IMR-90 (cell line): Measurements from ENCODE around the gene SLC5A10. TPM values are rescaled to one million over a fixed set of nuclear protein-coding genes. Genes with fewer than 3 reads are reported as not detected.

ENCODE experiments used
- ATAC-seq: fragments of 200-7000 bp; cut with Tn5 transposase; 2 replicates; pipeline ENCODE4 v1.9.1; 2020; ENCODE audit warnings: low read depth, mild to moderate bottlenecking, moderate library complexity
- BruUV-seq: library from RNA; stranded (reverse); fragments of 400-500 nt; replicated peaks from 2 replicates; lab custom pipeline; 2021; lab: Mats Ljungman, UMichigan
- CTCF ChIA-PET: fragments of 300-600 bp; formaldehyde crosslinking; extraction: SDS; loops from one replicate; lab custom pipeline; 2021; ENCODE audit warnings: antibody characterized with exemption; lab: Yijun Ruan, JAX
- POLR2A ChIA-PET: fragments of 300-600 bp; sonication (Branson Sonifier 250); formaldehyde crosslinking; loops from one replicate; lab custom pipeline; 2022; ENCODE audit warnings: antibody characterized with exemption; ENCODE audit not compliant: unreplicated experiment; lab: Charles Lee
- DNase-seq: peaks from one replicate; pipeline ENCODE4 v3.0.0; 2013
- H2AFZ ChIP-seq: replicated peaks from 2 replicates; pipeline ENCODE3; 2013; ENCODE audit warnings: low read length, mild to moderate bottlenecking; ENCODE audit not compliant: poor library complexity
- H2AK5ac ChIP-seq: 2 replicates; pipeline ENCODE4 v1.6.1; 2013; ENCODE audit warnings: low read depth, low read length, inconsistent platforms
- H2AK9ac ChIP-seq: replicated peaks from 2 replicates; pipeline ENCODE3; 2013; ENCODE audit warnings: mild to moderate bottlenecking, low read depth, low read length, moderate library complexity; ENCODE audit not compliant: poor library complexity
- H2BK120ac ChIP-seq: 2 replicates; pipeline ENCODE4 v1.6.1; 2013; ENCODE audit warnings: low read depth, low read length, inconsistent platforms
- H2BK15ac ChIP-seq: 3 replicates; pipeline ENCODE4 v1.6.1; 2013; ENCODE audit warnings: low read depth, low read length, inconsistent platforms
- H2BK20ac ChIP-seq: 2 replicates; pipeline ENCODE4 v1.6.1; 2013; ENCODE audit warnings: low read depth, mild to moderate bottlenecking, inconsistent platforms, low read length, moderate library complexity
- H2BK5ac ChIP-seq: 2 replicates; pipeline ENCODE4 v1.6.1; 2013; ENCODE audit warnings: mild to moderate bottlenecking, low read depth, low read length, inconsistent platforms; ENCODE audit not compliant: poor library complexity, severe bottlenecking
- H3K14ac ChIP-seq: replicated peaks from 2 replicates; pipeline ENCODE4 v1.6.1; 2013; ENCODE audit warnings: low read depth, low read length, inconsistent platforms
- H3K18ac ChIP-seq: 2 replicates; pipeline ENCODE4 v1.6.1; 2013; ENCODE audit warnings: low read depth, low read length, control low read depth
- H3K23ac ChIP-seq: 2 replicates; pipeline ENCODE4 v1.6.1; 2013; ENCODE audit warnings: low read depth, low read length, inconsistent platforms
- H3K27ac ChIP-seq: 2 replicates; pipeline ENCODE4 v1.5.1; 2013; ENCODE audit warnings: mild to moderate bottlenecking, control low read depth, low read length; ENCODE audit not compliant: insufficient read depth
- H3K27me3 ChIP-seq: 2 replicates; pipeline ENCODE4 v1.6.1; 2013; ENCODE audit warnings: low read length; ENCODE audit not compliant: control insufficient read depth, insufficient read depth
- H3K36me3 ChIP-seq: 2 replicates; pipeline ENCODE4 v1.6.1; 2013; ENCODE audit warnings: low read length, mixed read lengths; ENCODE audit not compliant: control insufficient read depth, insufficient read depth
- H3K4ac ChIP-seq: 2 replicates; pipeline ENCODE4 v1.6.1; 2013; ENCODE audit warnings: low read depth, low read length, inconsistent platforms
- H3K4me1 ChIP-seq: 2 replicates; pipeline ENCODE4 v1.6.1; 2013; ENCODE audit warnings: low read length, mixed read lengths; ENCODE audit not compliant: control insufficient read depth, insufficient read depth
- H3K4me2 ChIP-seq: 2 replicates; pipeline ENCODE4 v1.6.1; 2013; ENCODE audit warnings: low read depth, mild to moderate bottlenecking, control low read depth, low read length, moderate library complexity
- H3K4me3 ChIP-seq: 2 replicates; pipeline ENCODE4 v1.5.1; 2013; ENCODE audit warnings: low read depth, mild to moderate bottlenecking, control low read depth, low read length, moderate library complexity; ENCODE audit not compliant: insufficient read depth
- H3K56ac ChIP-seq: 2 replicates; pipeline ENCODE4 v1.6.1; 2013; ENCODE audit warnings: low read length, inconsistent platforms; ENCODE audit not compliant: insufficient read depth; ENCODE audit errors: extremely low read depth
- H3K79me1 ChIP-seq, 2 experiments: 2 replicates each; pipeline ENCODE4 v1.6.1; 2013; ENCODE audit warnings: low read length in 2 of 2, inconsistent platforms in 1 of 2, low read depth in 1 of 2
- H3K9ac ChIP-seq: 2 replicates; pipeline ENCODE4 v1.6.1; 2013; ENCODE audit warnings: low read depth, low read length, control low read depth
- H3K9me1 ChIP-seq: 2 replicates; pipeline ENCODE4 v1.6.1; 2013; ENCODE audit warnings: low read length, inconsistent platforms; ENCODE audit not compliant: insufficient read depth
- H3K9me3 ChIP-seq: 2 replicates; pipeline ENCODE4 v1.6.1; 2013; ENCODE audit warnings: low read length; ENCODE audit not compliant: control insufficient read depth, insufficient read depth
- H4K20me1 ChIP-seq: 2 replicates; pipeline ENCODE4 v1.6.1; 2013; ENCODE audit warnings: low read length, inconsistent platforms; ENCODE audit not compliant: insufficient read depth
- H4K5ac ChIP-seq: 2 replicates; pipeline ENCODE4 v1.6.1; 2013; ENCODE audit warnings: mild to moderate bottlenecking, low read depth, low read length, control low read depth
- H4K8ac ChIP-seq, 2 experiments: 2 replicates each; pipeline ENCODE4 v1.6.1; 2013; ENCODE audit warnings: low read depth in 2 of 2, low read length in 2 of 2, control low read depth in 1 of 2, inconsistent platforms in 1 of 2
- H4K91ac ChIP-seq: 2 replicates; pipeline ENCODE4 v1.6.1; 2013; ENCODE audit warnings: low read depth, low read length, inconsistent platforms; ENCODE audit not compliant: insufficient read depth
- MAFK ChIP-seq: IDR thresholded peaks from 2 replicates; pipeline ENCODE4 v1.6.1; 2012; ENCODE audit warnings: low read depth, low read length, improper control_type of control experiment
- POLR2A ChIP-seq: IDR thresholded peaks from 2 replicates; pipeline ENCODE4 v1.6.1; 2012; ENCODE audit warnings: mild to moderate bottlenecking, low read depth, low read length
- RAD21 ChIP-seq: IDR thresholded peaks from 2 replicates; pipeline ENCODE4 v1.6.1; 2012; ENCODE audit warnings: low read length, improper control_type of control experiment
- RCOR1 ChIP-seq: IDR thresholded peaks from 2 replicates; pipeline ENCODE4 v1.6.1; 2012; ENCODE audit warnings: mild to moderate bottlenecking, low read length, improper control_type of control experiment; ENCODE audit not compliant: insufficient replicate concordance
- WGBS, 2 experiments: methylation state at CpG; one replicate each; pipeline versions ENCODE4 v1.1.5 to v1.1.7; 2013; ENCODE audit warnings: missing lambda C conversion rate in 2 of 2; ENCODE audit not compliant: insufficient read length in 1 of 2; ENCODE audit errors: extremely low coverage in 2 of 2; 5-methylcytosine and 5-hydroxymethylcytosine counted together
- dilution Hi-C: fragments of 300-500 bp; cut with HindIII; formaldehyde crosslinking; loops from one replicate; pipeline ENCODE4 v1.14.3; 2018; ENCODE audit warnings: low sequenced_read_pairs; ENCODE audit not compliant: unreplicated experiment
- in situ Hi-C: fragments of 300-500 bp; cut with MboI; formaldehyde crosslinking; loops from 3 replicates; pipeline ENCODE4 v1.14.3; 2019; ENCODE audit warnings: low sequenced_read_pairs, inconsistent platforms, mixed read lengths
- intact Hi-C: fragments of 100-400 bp; cut with micrococcal nuclease; formaldehyde crosslinking; loops from 2 replicates; pipeline ENCODE4 v1.10.0; 2022
- polyA plus RNA-seq, 3 experiments: library from polyadenylated mRNA; depleted of rRNA; stranded (reverse); fragments of >200 nt; gene quantifications; 2 replicates each; pipeline ENCODE4 v1.2.3, GENCODE V29; 2012; ENCODE audit warnings: low replicate concordance in 1 of 3
- total RNA-seq: library from RNA; depleted of rRNA; stranded (reverse); fragments of >200 nt; gene quantifications from 2 replicates; pipeline ENCODE4 v1.2.3, GENCODE V29; 2012
- TF ChIP-seq, protein P1 (sequence below): fragments of 150-350 bp; IDR thresholded peaks from 2 replicates; pipeline ENCODE4 v1.6.1; 2017; ENCODE audit warnings: mild to moderate bottlenecking, antibody characterized with exemption, low read length, low read depth
- TF ChIP-seq, protein P2 (sequence below): conservative IDR thresholded peaks from 2 replicates; pipeline ENCODE4 v1.5.1; 2012; ENCODE audit warnings: mild to moderate bottlenecking, low read depth, low read length, improper control_type of control experiment

The SLC5A10 gene
- total and polyA plus RNA-seq, 2 of the 4 experiments (the other 2 are of a cell fraction): not detected

DNA sequence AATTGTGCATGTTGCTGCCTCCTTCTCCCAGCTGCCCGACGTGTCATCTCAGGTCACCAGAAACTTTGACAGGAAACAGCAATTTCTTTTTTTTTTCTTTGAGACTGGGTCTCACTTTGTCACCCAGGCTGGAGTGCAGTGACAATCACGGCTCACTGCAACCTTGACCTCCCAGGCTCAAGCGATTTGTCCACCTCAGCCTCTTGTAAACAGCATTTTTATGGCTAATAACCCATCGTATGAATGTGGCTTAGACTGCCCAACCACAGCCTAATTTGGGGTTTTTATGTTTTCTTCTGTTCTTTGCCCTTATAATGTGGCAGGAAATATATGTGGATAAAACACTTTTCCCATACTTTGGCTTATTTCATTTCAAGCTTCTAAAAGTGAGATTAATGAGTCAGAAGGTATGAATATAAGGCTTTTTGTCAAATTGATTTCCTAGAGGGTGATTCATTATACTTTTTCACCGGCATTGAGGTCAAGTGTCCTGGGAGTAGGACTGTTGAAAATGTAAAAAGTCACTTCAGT is 31.0 kb upstream of the SLC5A10 start:
- peak; percentile 14; the same call in 1 of the 2 replicates for ATAC-seq
- dilution Hi-C loops: no loop called here

More for the DNA sequence above, 31.0 kb upstream of the SLC5A10 start:
- Histone ChIP-seq H4K20me1 (peaks cover 7% of the 10 kb centered on the region; the same call in 1 of the 2 replicates), H3K4me3 (no peak overlapping the region), H3K79me1 (peaks cover 11 to 33% of the 10 kb centered on the region in 2 experiments), H2AK9ac (no peak overlapping the region), H4K5ac (no peak overlapping the region), H2AK5ac (no peak overlapping the region), H3K9me1 (peaks cover 9% of the 10 kb centered on the region; the same call in 1 of the 2 replicates), H3K9ac (no peak overlapping the region), H2BK20ac (no peak overlapping the region), H4K8ac (no peak overlapping the region), H3K9me3 (no peaks in the 10 kb centered on the region), H3K4ac (no peak overlapping the region), H3K27me3 (no peaks in the 10 kb centered on the region), H2AFZ (no peak overlapping the region), H2BK120ac (no peak overlapping the region), H2BK15ac (no peak overlapping the region), H4K91ac (no peak overlapping the region), H3K4me1 (peaks cover 8% of the 10 kb centered on the region), H3K56ac (no peak overlapping the region), H3K14ac (no peak overlapping the region), H3K27ac (no peak overlapping the region), H3K23ac (no peak overlapping the region), H2BK5ac (no peak overlapping the region), H3K4me2 (no peak overlapping the region), H3K36me3 (peaks cover 13% of the 10 kb centered on the region), H3K18ac (no peak overlapping the region)
- ChIA-PET POLR2A (no interaction called here), CTCF (no interaction called here)
- in situ Hi-C loops: no loop called here
- BruUV-seq: no TSS peak
- TF ChIP-seq, protein P1, sequence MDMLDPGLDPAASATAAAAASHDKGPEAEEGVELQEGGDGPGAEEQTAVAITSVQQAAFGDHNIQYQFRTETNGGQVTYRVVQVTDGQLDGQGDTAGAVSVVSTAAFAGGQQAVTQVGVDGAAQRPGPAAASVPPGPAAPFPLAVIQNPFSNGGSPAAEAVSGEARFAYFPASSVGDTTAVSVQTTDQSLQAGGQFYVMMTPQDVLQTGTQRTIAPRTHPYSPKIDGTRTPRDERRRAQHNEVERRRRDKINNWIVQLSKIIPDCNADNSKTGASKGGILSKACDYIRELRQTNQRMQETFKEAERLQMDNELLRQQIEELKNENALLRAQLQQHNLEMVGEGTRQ: no peak
- TF ChIP-seq RAD21 (no peak), POLR2A (no peak), MAFK (no peak), RCOR1 (no peak)
- TF ChIP-seq, protein P2, sequence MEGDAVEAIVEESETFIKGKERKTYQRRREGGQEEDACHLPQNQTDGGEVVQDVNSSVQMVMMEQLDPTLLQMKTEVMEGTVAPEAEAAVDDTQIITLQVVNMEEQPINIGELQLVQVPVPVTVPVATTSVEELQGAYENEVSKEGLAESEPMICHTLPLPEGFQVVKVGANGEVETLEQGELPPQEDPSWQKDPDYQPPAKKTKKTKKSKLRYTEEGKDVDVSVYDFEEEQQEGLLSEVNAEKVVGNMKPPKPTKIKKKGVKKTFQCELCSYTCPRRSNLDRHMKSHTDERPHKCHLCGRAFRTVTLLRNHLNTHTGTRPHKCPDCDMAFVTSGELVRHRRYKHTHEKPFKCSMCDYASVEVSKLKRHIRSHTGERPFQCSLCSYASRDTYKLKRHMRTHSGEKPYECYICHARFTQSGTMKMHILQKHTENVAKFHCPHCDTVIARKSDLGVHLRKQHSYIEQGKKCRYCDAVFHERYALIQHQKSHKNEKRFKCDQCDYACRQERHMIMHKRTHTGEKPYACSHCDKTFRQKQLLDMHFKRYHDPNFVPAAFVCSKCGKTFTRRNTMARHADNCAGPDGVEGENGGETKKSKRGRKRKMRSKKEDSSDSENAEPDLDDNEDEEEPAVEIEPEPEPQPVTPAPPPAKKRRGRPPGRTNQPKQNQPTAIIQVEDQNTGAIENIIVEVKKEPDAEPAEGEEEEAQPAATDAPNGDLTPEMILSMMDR: no peak
- DNase-seq: peak; percentile 24
- intact Hi-C loops: no loop called here
- WGBS, 2 experiments: 83% methylated on average over 2 of the region's 6 CpGs; no CpG with 5 or more reads in 1 of the 2 experiments
